NCI-H1436 (cell line): ENCODE measurements around the gene SKP1.

Experiments used
- DNase-seq: peaks from one replicate; lab custom pipeline; 2025; lab: John Stamatoyannopoulos, UW

SKP1 gene

GRCh38 chr5:134143944-134144941 lies 32.5 kb downstream of the SKP1 start:
- no peak for DNase-seq

DNA sequence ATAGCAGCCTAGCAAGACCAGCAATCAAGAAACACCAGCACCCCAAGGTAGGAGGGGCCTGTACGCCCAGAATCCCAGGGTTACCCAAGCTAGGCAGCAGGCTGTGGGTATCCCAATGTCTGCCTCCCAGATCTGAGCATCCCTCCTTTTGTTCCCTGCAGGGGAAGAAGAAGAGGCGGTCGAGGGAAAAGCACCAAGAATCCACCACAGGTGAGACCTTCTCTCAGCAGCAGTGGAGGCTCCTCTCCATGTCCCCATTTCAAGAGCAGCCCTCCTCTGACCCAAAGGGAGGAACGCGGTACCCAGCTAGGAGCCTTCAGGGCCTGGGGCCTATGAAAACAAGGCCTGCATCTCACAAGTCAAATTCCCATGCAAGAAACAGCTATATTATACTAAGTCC lies 33.3 kb downstream of the SKP1 start:
- no peak for DNase-seq

GRCh38 chr5:134142806-134143205 lies 33.9 kb downstream of the SKP1 start:
- no peak for DNase-seq

DNA sequence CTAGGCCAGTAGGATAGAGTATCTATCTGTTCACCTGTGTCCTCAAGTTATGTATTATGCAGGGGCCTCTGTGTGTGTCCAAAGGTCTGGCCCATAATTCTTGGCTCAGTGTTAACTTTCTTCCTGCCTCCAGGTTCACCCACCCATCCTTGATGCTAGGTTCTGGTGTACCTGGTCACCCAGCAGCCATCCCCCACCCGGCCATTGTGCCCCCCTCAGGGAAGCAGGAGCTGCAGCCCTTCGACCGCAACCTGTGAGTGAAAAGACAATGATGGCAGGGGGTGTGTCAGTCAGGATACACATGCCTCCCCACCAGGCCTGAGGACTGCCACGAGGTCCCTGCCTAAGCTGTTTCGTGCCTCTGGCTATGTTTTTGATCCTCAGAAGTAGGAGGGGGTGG lies 34.7 kb downstream of the SKP1 start:
- no peak for DNase-seq

GRCh38 chr5:134141331-134142050 lies 35.3 kb downstream of the SKP1 start:
- no peak for DNase-seq

DNA sequence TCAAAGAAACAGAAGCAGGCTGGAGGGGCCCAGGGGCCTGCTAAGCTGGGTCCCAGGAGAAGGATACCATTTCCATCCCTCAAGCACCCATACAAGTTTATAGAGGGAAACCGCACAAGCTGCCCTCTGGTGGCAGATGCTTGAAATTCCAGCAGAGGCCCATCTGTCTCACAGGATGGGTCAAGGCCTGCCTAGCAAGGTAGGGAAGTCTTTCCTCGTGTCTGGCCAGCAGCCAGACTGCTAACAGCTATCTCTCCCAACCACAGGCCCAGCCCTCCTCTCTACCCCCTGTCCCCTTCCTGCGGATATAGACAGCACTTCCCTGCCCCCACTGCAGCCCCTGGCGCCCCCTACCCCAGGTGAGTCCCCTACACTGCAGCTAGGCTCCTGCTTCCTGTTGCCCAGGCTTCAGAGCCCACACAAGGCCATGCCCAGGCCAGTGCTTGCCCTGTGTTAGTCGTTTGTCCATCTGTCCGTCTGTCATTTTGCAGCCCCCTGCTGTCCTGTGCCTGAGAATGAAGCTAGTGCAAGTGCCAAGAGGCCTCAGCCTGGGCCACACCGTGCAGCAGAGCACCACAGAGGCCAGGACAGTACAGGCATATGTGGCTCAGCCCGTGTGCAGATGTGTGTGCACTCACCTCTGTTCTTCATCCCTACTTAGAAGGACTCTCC lies 36.1 kb downstream of the SKP1 start:
- peak; percentile 34 for DNase-seq

- no peak for DNase-seq
Observed at GRCh38 chr5:134139891-134140469, 36.8 kb downstream of the SKP1 start.

GRCh38 chr5:134139377-134139851 lies 37.3 kb downstream of the SKP1 start:
- no peak for DNase-seq

DNA sequence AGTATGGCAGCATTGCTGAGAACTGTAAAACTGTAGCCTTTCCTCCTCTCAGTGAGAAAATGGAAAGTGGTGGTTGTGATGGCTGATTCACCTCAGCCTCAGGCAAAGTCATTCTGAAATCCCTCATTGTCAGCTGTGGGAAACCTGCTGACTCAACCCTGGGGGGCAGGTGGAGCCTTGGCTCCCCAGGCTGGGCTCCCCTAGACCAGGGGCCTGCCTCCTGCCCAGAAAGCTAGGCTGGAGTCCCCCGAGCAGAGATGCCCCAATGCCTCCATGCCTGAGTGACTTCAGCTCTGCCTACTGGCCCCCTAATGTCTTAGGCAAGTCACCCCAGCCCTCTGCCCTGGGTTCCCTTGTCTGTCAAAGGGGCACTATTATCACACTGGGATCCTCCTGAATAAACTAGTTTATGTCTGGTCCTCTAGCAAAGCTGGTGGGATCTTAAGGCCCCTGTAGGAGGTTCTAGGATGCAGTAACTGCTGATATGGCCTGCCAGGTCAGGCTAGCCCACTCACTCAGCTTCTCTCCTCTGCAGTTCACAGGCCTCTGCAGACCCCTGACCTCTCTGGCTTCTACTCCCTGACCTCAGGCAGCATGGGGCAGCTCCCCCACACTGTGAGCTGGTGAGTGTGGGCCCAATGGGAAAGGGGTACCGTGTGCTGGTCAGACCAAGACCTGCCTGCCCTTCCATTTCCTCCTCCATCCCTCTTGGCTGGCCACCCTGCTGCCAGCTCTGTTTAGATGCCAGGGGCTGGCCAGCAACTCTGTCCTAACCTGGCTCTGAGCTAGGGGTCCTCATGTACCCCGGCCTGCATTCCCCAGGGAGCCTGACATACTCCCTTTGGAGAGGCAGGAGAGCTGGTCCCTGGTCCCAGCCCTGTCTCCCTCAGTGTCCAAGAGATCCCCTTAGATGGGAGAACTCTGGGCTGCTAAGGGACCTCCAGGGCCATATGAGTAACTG lies 38.1 kb downstream of the SKP1 start:
- DNase-seq: no peak

DNA sequence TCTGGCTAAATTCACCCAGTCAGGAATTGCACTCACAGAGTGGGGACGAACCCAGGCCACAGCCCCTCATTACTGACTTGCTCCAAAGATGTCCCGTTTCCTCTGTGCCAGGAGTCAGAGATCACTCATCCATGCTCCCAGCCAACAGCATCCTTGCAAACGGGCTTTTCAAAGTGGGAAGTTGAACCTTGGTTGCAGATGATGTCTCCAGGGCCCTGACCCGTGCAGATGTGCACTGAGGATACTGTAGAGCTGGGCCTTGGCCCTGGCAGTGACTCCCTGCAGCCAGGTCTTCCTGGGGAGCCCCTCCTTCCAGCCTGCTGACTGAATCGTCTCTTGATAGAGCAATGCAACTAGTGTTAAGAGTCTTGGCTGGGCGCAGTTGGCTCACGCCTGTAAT lies 40.0 kb downstream of the SKP1 start:
- no peak for DNase-seq

GRCh38 chr5:134136221-134136631 lies 40.5 kb downstream of the SKP1 start:
- no peak for DNase-seq

DNA sequence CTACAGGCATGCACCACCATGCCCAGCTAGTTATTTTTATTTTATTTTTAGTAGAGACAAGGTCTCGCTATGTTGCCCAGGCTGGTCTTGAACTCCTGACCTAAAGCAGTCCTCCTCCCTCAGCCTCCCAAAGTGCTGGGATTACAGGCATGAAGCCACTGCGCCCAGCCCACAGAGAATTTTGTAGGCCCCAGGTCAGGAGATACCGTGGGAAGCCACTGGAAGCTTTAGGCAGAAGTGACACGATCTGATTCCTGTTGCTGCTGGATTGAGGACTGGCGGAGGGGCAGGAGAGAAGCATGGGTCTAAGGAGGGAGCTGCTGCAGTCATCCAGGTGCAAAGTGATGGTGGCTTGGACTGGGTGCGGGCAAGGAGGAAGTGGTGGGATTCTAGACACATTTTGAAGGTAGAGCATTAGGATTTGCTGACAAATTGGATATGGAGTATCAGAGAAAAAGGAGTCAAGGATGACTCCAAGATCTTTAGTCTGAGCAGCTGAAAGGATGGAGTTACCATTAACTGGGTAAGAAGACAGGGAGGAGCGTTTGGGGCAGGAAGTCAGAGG lies 41.6 kb downstream of the SKP1 start:
- DNase-seq: no peak

DNA sequence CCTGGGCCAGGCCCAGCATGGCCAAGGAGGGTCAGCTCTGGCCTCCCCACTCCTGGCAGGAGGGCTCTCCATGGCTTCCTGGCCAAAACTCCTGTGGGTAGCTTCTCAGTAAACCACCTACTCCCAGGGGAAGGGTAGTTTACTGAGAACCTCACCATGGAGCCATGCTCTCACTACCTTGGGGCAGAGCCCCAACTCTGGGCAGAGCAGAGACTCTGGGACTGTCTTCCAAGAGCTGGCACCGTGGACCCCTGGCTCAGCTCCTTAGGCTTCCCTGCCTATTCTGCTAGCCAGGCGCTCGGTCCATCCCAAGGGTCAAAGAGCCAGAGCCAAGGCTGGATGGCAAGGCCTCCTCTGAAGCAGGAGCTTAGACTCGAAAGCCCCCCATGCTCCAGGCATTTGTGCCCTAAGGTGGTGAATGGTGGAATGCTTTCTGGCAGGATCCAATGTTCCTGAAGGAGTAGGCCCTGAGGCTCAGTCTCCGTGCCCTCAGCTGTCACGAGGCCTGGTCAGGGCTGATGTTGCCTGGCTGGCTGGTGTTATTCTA lies 42.7 kb downstream of the SKP1 start:
- no peak for DNase-seq

- no peak for DNase-seq
Observed at GRCh38 chr5:134133188-134133994, 43.4 kb downstream of the SKP1 start.

GRCh38 chr5:134132372-134133187 lies 44.2 kb downstream of the SKP1 start:
- DNase-seq: no peak

GRCh38 chr5:134131578-134132350 lies 45.0 kb downstream of the SKP1 start:
- DNase-seq: no peak

DNA sequence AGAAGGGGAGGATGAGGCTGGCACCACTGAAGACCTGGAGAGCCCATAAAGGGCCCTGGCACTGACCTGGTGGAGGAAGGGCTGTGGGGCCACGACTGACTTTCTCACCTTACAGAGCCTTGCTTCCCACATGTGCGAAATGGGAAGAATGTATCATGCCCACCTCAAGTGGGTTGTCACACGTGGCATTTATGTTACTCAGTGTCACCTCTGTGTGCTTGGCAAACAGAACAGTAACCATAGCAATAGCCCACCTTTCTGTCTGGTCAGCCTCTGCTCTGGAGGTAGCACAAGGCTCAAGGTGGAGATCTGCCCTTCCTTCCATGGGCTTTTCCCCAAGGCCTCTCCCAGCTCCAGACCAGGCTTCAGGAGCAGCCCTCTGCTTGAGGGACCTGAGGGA lies 45.6 kb downstream of the SKP1 start:
- DNase-seq: no peak
